Mammary epithelial cell (primary cell): ENCODE measurements around the gene KRT7.

Experiments used
- CTCF ChIP-seq, 2 donors: IDR thresholded peaks in 1 of 2; conservative IDR thresholded peaks in 1 of 2; 2 replicates each; pipeline ENCODE4 v1.5.1; 2011 to 2012; ENCODE audit warnings: inconsistent platforms in 2 of 2, low read length in 2 of 2, mild to moderate bottlenecking in 2 of 2, control low read depth in 1 of 2, low read depth in 1 of 2; ENCODE audit not compliant: insufficient read depth in 1 of 2; ENCODE audit errors: extremely low read depth in 1 of 2
- EZH2 ChIP-seq: IDR thresholded peaks from 2 replicates; pipeline ENCODE4 v1.6.1; 2012; ENCODE audit warnings: low read length, inconsistent platforms, borderline replicate concordance

- TF ChIP-seq CTCF (conservative IDR thresholded peaks at IDR 0.05 in 1 of 2, IDR thresholded peaks at IDR 0.05 in 1 of 2; ENCODE audit: extremely low read depth in 1 of 2, insufficient read depth in 1 of 2, low read depth in 1 of 2, low read length in 2 of 2) (no peak), EZH2 (no peak)
Measured at GRCh38 chr12:52207895-52208294, 25.1 kb upstream of the KRT7 start.
